Astrocyte (in vitro differentiated cells and primary cell): ENCODE measurements around the gene PI4KA. TPM values are rescaled to one million over a fixed set of nuclear protein-coding genes. Genes with fewer than 3 reads are reported as not detected.

Source experiments
- DNase-seq: peaks from one replicate; pipeline ENCODE4 v3.0.0-alpha.2; 2010; ENCODE audit warnings: low read depth
- FAIRE-seq: peaks from 2 replicates; lab custom pipeline; 2011; peaks lifted over from hg19 to GRCh38; lab: Jason Lieb, UNC
- H2AFZ ChIP-seq: 2 replicates; pipeline ENCODE4 v1.6.0; 2012; ENCODE audit warnings: low read depth, low read length, inconsistent platforms
- H3K27ac ChIP-seq: 2 replicates; pipeline ENCODE4 v1.5.1; 2011; ENCODE audit warnings: low read depth, low read length, inconsistent platforms
- H3K27me3 ChIP-seq: 2 replicates; pipeline ENCODE4 v1.6.0; 2011; ENCODE audit warnings: low read length, inconsistent platforms; ENCODE audit not compliant: insufficient read depth
- H3K36me3 ChIP-seq: 2 replicates; pipeline ENCODE4 v1.5.1; 2011; ENCODE audit warnings: low read length, inconsistent platforms; ENCODE audit not compliant: insufficient read depth
- H3K4me1 ChIP-seq: 2 replicates; pipeline ENCODE4 v1.5.1; 2011; ENCODE audit warnings: low read length, inconsistent platforms; ENCODE audit not compliant: insufficient read depth
- H3K4me2 ChIP-seq: 2 replicates; pipeline ENCODE4 v1.6.0; 2012; ENCODE audit warnings: low read length, inconsistent platforms
- H3K4me3 ChIP-seq: 2 replicates; pipeline ENCODE4 v1.5.1; 2011; ENCODE audit warnings: low read depth, mild to moderate bottlenecking, low read length, inconsistent platforms; ENCODE audit not compliant: insufficient read depth
- H3K79me2 ChIP-seq: 2 replicates; pipeline ENCODE4 v1.6.0; 2012; ENCODE audit warnings: mild to moderate bottlenecking, low read length, inconsistent platforms; ENCODE audit not compliant: insufficient read depth
- H3K9ac ChIP-seq: 2 replicates; pipeline ENCODE4 v1.6.0; 2012; ENCODE audit warnings: mild to moderate bottlenecking, low read length, inconsistent platforms
- H3K9me3 ChIP-seq: 2 replicates; pipeline ENCODE4 v1.5.1; 2012; ENCODE audit warnings: low read depth, mild to moderate bottlenecking, low read length, inconsistent platforms; ENCODE audit not compliant: insufficient read depth
- H4K20me1 ChIP-seq: 2 replicates; pipeline ENCODE4 v1.6.0; 2012; ENCODE audit warnings: low read length, inconsistent platforms; ENCODE audit not compliant: insufficient read depth
- H3K27ac Mint-ChIP-seq: one replicate; pipeline ENCODE4 v1.8.0; 2021; ENCODE audit warnings: mild to moderate bottlenecking, mixed read lengths; ENCODE audit not compliant: unreplicated experiment
- H3K27me3 Mint-ChIP-seq: one replicate; pipeline ENCODE4 v1.8.0; 2021; ENCODE audit warnings: low read depth, mixed read lengths; ENCODE audit not compliant: unreplicated experiment
- H3K36me3 Mint-ChIP-seq: one replicate; pipeline ENCODE4 v1.8.0; 2021; ENCODE audit warnings: low read depth, mixed read lengths; ENCODE audit not compliant: unreplicated experiment
- H3K4me1 Mint-ChIP-seq: one replicate; pipeline ENCODE4 v1.8.0; 2021; ENCODE audit warnings: low read depth, mixed read lengths; ENCODE audit not compliant: unreplicated experiment
- H3K4me3 Mint-ChIP-seq: one replicate; pipeline ENCODE4 v1.8.0; 2021; ENCODE audit warnings: mild to moderate bottlenecking, moderate library complexity, mixed read lengths; ENCODE audit not compliant: unreplicated experiment
- H3K9me3 Mint-ChIP-seq: one replicate; pipeline ENCODE4 v1.8.0; 2021; ENCODE audit warnings: mild to moderate bottlenecking, mixed read lengths; ENCODE audit not compliant: unreplicated experiment
- CTCF ChIP-seq: IDR thresholded peaks from 2 replicates; pipeline ENCODE4 v1.5.1; 2011; ENCODE audit warnings: low read depth, mild to moderate bottlenecking, inconsistent platforms, low read length, moderate library complexity; ENCODE audit not compliant: insufficient read depth
- EZH2 ChIP-seq: IDR thresholded peaks from 2 replicates; pipeline ENCODE4 v1.6.1; 2012; ENCODE audit warnings: mild to moderate bottlenecking, low read length, inconsistent platforms; ENCODE audit not compliant: insufficient read depth
- total RNA-seq: library from RNA; stranded (reverse); gene quantifications from 2 replicates; pipeline ENCODE4 v1.2.1, GENCODE V29; 2021

PI4KA gene
- total RNA-seq, 1 donor from 2014 or later = 35.9 TPM

- H3K4me3 ChIP-seq = no peak overlapping the region
- H3K36me3 Mint-ChIP-seq = peaks cover 13% of the 10 kb centered on the region
- no peaks in the 10 kb centered on the region for H3K27me3 ChIP-seq
- H4K20me1 ChIP-seq = peaks cover 7% of the 10 kb centered on the region
- no peak overlapping the region for H3K4me3 Mint-ChIP-seq
- no peaks in the 10 kb centered on the region for H3K9me3 Mint-ChIP-seq
- DNase-seq (no peak), FAIRE-seq (no peak)
- H3K9me3 ChIP-seq = no peaks in the 10 kb centered on the region
- H3K27ac Mint-ChIP-seq = no peak overlapping the region
- no peak for TF ChIP-seq CTCF
- TF ChIP-seq EZH2 = no peak
- H3K4me1 Mint-ChIP-seq = peaks cover 7% of the 10 kb centered on the region
- H2AFZ ChIP-seq = no peak overlapping the region
- no peak overlapping the region for H3K27ac ChIP-seq
- H3K9ac ChIP-seq = no peak overlapping the region
- no peaks in the 10 kb centered on the region for H3K79me2 ChIP-seq
- H3K27me3 Mint-ChIP-seq = no peaks in the 10 kb centered on the region
- peaks cover 9% of the 10 kb centered on the region for H3K36me3 ChIP-seq
- no peak overlapping the region for H3K4me2 ChIP-seq
- no peaks in the 10 kb centered on the region for H3K4me1 ChIP-seq
These were observed 31.4 kb upstream of the PI4KA start for GRCh38 chr22:20889904-20890540.

GRCh38 chr22:20889025-20889704, 30.6 kb upstream of the PI4KA start:
- no peak overlapping the region for H2AFZ ChIP-seq
- H3K9ac ChIP-seq = no peak overlapping the region
- H3K4me1 ChIP-seq = no peaks in the 10 kb centered on the region
- no peak overlapping the region for H3K4me3 ChIP-seq
- Mint-ChIP-seq H3K27me3 (no peaks in the 10 kb centered on the region), H3K4me1 (peaks cover 7% of the 10 kb centered on the region), H3K9me3 (no peaks in the 10 kb centered on the region), H3K27ac (no peak overlapping the region), H3K36me3 (peaks cover 13% of the 10 kb centered on the region), H3K4me3 (no peak overlapping the region)
- DNase-seq (no peak), FAIRE-seq (no peak)
- H3K79me2 ChIP-seq = no peaks in the 10 kb centered on the region
- H3K9me3 ChIP-seq = no peaks in the 10 kb centered on the region
- H4K20me1 ChIP-seq = peaks cover 10% of the 10 kb centered on the region
- no peak overlapping the region for H3K4me2 ChIP-seq
- H3K36me3 ChIP-seq = peaks cover 9% of the 10 kb centered on the region
- H3K27ac ChIP-seq = no peak overlapping the region
- H3K27me3 ChIP-seq = no peaks in the 10 kb centered on the region
- TF ChIP-seq EZH2 (no peak), CTCF (no peak)

GRCh38 chr22:20887375-20887774, 28.8 kb upstream of the PI4KA start:
- H3K4me3 Mint-ChIP-seq = no peak overlapping the region
- no peak overlapping the region for H3K27ac Mint-ChIP-seq
- FAIRE-seq (no peak), DNase-seq (no peak)
- H3K9me3 Mint-ChIP-seq = no peaks in the 10 kb centered on the region
- no peaks in the 10 kb centered on the region for H3K27me3 Mint-ChIP-seq
- peaks cover 17% of the 10 kb centered on the region for H3K36me3 Mint-ChIP-seq
- no peak overlapping the region for H3K27ac ChIP-seq
- H2AFZ ChIP-seq = no peak overlapping the region
- H3K9me3 ChIP-seq = no peaks in the 10 kb centered on the region
- no peak overlapping the region for H3K4me2 ChIP-seq
- no peak overlapping the region for H3K4me3 ChIP-seq
- H3K4me1 Mint-ChIP-seq = peaks cover 7% of the 10 kb centered on the region
- TF ChIP-seq CTCF (no peak), EZH2 (no peak)
- H3K27me3 ChIP-seq = no peaks in the 10 kb centered on the region
- no peak overlapping the region for H3K9ac ChIP-seq
- peaks cover 10% of the 10 kb centered on the region for H4K20me1 ChIP-seq
- peaks cover 16% of the 10 kb centered on the region for H3K36me3 ChIP-seq
- H3K4me1 ChIP-seq = no peaks in the 10 kb centered on the region
- H3K79me2 ChIP-seq = no peaks in the 10 kb centered on the region
